GM23338 (cell line): Measurements from ENCODE around the gene BTBD16. TPM values are rescaled to one million over a fixed set of nuclear protein-coding genes. Genes with fewer than 3 reads are reported as not detected.

ENCODE experiments used
- ATAC-seq: fragments of 200-7000 bp; cut with Tn5 transposase; 3 replicates; pipeline ENCODE4 v1.9.1; 2020
- DNase-seq: peaks from one replicate; pipeline ENCODE4 v3.0.0-alpha.2; 2015; ENCODE audit warnings: low spot score
- H2AFZ ChIP-seq: fragments of 200-600 bp; sonication (generic); 2 replicates; pipeline ENCODE4 v1.8.0; 2016; ENCODE audit warnings: antibody characterized with exemption, mild to moderate bottlenecking, moderate library complexity
- H3F3A ChIP-seq: fragments of 200-600 bp; sonication (generic); replicated peaks from 2 replicates; pipeline ENCODE4 v1.8.0; 2017; ENCODE audit warnings: antibody characterized with exemption, mixed run types, low read depth
- H3K27ac ChIP-seq: fragments of 200-600 bp; sonication (generic); 2 replicates; pipeline ENCODE4 v1.6.1; 2016; ENCODE audit warnings: low read depth
- H3K27me3 ChIP-seq: fragments of 200-600 bp; sonication (generic); 2 replicates; pipeline ENCODE4 v1.8.0; 2016; ENCODE audit warnings: mild to moderate bottlenecking, mixed run types, moderate library complexity; ENCODE audit not compliant: insufficient read depth
- H3K36me3 ChIP-seq: fragments of 200-600 bp; sonication (generic); 2 replicates; pipeline ENCODE4 v1.8.0; 2016; ENCODE audit warnings: mild to moderate bottlenecking; ENCODE audit not compliant: insufficient read depth
- H3K4me1 ChIP-seq: fragments of 200-600 bp; sonication (generic); 2 replicates; pipeline ENCODE4 v1.8.0; 2016; ENCODE audit warnings: mild to moderate bottlenecking, moderate library complexity; ENCODE audit not compliant: insufficient read depth
- H3K4me2 ChIP-seq: fragments of 200-600 bp; sonication (generic); 2 replicates; pipeline ENCODE4 v1.7.1; 2017; ENCODE audit warnings: mixed run types
- H3K4me3 ChIP-seq: fragments of 200-600 bp; sonication (generic); 2 replicates; pipeline ENCODE4 v1.6.1; 2016; ENCODE audit warnings: mixed run types
- H3K79me2 ChIP-seq: fragments of 200-600 bp; sonication (generic); replicated peaks from 2 replicates; pipeline ENCODE4 v1.8.0; 2017; ENCODE audit warnings: mild to moderate bottlenecking; ENCODE audit not compliant: insufficient read depth
- H3K9me2 ChIP-seq: fragments of 200-600 bp; sonication (generic); 2 replicates; pipeline ENCODE4 v1.8.0; 2017; ENCODE audit not compliant: insufficient read depth
- H4K20me1 ChIP-seq: fragments of 200-600 bp; sonication (generic); replicated peaks from 2 replicates; pipeline ENCODE4 v1.8.0; 2017; ENCODE audit warnings: mild to moderate bottlenecking; ENCODE audit not compliant: insufficient read depth
- H3K27ac Mint-ChIP-seq: 2 replicates; pipeline ENCODE4 v1.8.0; 2020; ENCODE audit warnings: inconsistent platforms, mild to moderate bottlenecking, moderate library complexity, mixed read lengths
- H3K27me3 Mint-ChIP-seq: 3 replicates; pipeline ENCODE4 v1.8.0; 2022; ENCODE audit warnings: low read depth, mild to moderate bottlenecking, moderate library complexity, mixed read lengths, inconsistent platforms; ENCODE audit not compliant: insufficient read depth, poor library complexity
- H3K36me3 Mint-ChIP-seq: 3 replicates; pipeline ENCODE4 v1.8.0; 2021; ENCODE audit warnings: low read depth, mild to moderate bottlenecking, inconsistent platforms, moderate library complexity, mixed read lengths
- H3K4me1 Mint-ChIP-seq: 3 replicates; pipeline ENCODE4 v1.8.0; 2020; ENCODE audit warnings: mild to moderate bottlenecking, inconsistent platforms, mixed read lengths
- H3K4me3 Mint-ChIP-seq: 3 replicates; pipeline ENCODE4 v1.8.0; 2021; ENCODE audit warnings: moderate library complexity, mild to moderate bottlenecking, inconsistent platforms, mixed read lengths
- H3K9me3 Mint-ChIP-seq: 3 replicates; pipeline ENCODE4 v1.8.0; 2020; ENCODE audit warnings: moderate library complexity, mild to moderate bottlenecking, inconsistent platforms, mixed read lengths
- CREB1 ChIP-seq: fragments of 250-450 bp; sonication (Bioruptor Pico); IDR thresholded peaks from 2 replicates; pipeline ENCODE4 v1.5.0; 2020; ENCODE audit warnings: low read depth, mild to moderate bottlenecking, moderate library complexity
- EZH2 ChIP-seq: fragments of 200-600 bp; sonication (generic); IDR thresholded peaks from one replicate; pipeline ENCODE4 v1.8.0; 2017; ENCODE audit warnings: antibody characterized with exemption, mild to moderate bottlenecking, low read depth; ENCODE audit not compliant: unreplicated experiment
- EZH2phosphoT487 ChIP-seq: fragments of 200-600 bp; sonication (generic); IDR thresholded peaks from one replicate; pipeline ENCODE4 v1.8.1; 2018; ENCODE audit warnings: antibody characterized with exemption; ENCODE audit not compliant: unreplicated experiment
- JUNB ChIP-seq: IDR thresholded peaks from one replicate; pipeline ENCODE4 v1.6.1; 2016; ENCODE audit warnings: antibody characterized with exemption; ENCODE audit not compliant: unreplicated experiment
- NANOG ChIP-seq: IDR thresholded peaks from 2 replicates; pipeline ENCODE4 v1.6.1; 2016; ENCODE audit warnings: antibody characterized with exemption, borderline replicate concordance
- POLR2AphosphoS5 ChIP-seq: IDR thresholded peaks from 2 replicates; pipeline ENCODE4 v1.6.1; 2016; ENCODE audit warnings: antibody characterized with exemption, low read depth
- STAT1 ChIP-seq: IDR thresholded peaks from one replicate; pipeline ENCODE4 v1.6.1; 2016; ENCODE audit warnings: antibody characterized with exemption; ENCODE audit not compliant: unreplicated experiment
- ZNF462 ChIP-seq: fragments of 250-450 bp; sonication (Bioruptor Pico); IDR thresholded peaks from 2 replicates; pipeline ENCODE4 v1.5.0; 2020; ENCODE audit warnings: mild to moderate bottlenecking, moderate library complexity
- polyA plus RNA-seq: library from polyadenylated mRNA; unstranded; fragments of >200 nt; fragmentation: Nextera tagmentation; extraction: Ambion mirVana; gene quantifications from 2 replicates; pipeline ENCODE4 v1.2.1, GENCODE V29; 2016
- total RNA-seq: library from RNA; depleted of rRNA; stranded (reverse); fragments of >200 nt; shearing (Covaris generic); gene quantifications from 2 replicates; pipeline ENCODE4 v1.2.3, GENCODE V29; 2014
- TF ChIP-seq, protein P1 (sequence below), 2 experiments: fragments of 200-600 bp in 1 of 2; sonication (generic) in 1 of 2; conservative IDR thresholded peaks; 2 replicates each; pipeline versions ENCODE4 v1.5.1 to v1.6.1; 2016 to 2017; ENCODE audit warnings: antibody characterized with exemption in 2 of 2, low read depth in 2 of 2, mild to moderate bottlenecking in 2 of 2, moderate library complexity in 1 of 2
- TF ChIP-seq, protein P2 (sequence below): IDR thresholded peaks from one replicate; pipeline ENCODE4 v1.6.1; 2018; ENCODE audit warnings: antibody characterized with exemption; ENCODE audit not compliant: unreplicated experiment

BTBD16 gene
- total and polyA plus RNA-seq, 2 experiments from 2014 or later: not detected

- TF ChIP-seq ZNF462 (CRISPR knock-in tag) (no peak), JUNB (no peak), STAT1 (no peak)
- TF ChIP-seq, protein P1, sequence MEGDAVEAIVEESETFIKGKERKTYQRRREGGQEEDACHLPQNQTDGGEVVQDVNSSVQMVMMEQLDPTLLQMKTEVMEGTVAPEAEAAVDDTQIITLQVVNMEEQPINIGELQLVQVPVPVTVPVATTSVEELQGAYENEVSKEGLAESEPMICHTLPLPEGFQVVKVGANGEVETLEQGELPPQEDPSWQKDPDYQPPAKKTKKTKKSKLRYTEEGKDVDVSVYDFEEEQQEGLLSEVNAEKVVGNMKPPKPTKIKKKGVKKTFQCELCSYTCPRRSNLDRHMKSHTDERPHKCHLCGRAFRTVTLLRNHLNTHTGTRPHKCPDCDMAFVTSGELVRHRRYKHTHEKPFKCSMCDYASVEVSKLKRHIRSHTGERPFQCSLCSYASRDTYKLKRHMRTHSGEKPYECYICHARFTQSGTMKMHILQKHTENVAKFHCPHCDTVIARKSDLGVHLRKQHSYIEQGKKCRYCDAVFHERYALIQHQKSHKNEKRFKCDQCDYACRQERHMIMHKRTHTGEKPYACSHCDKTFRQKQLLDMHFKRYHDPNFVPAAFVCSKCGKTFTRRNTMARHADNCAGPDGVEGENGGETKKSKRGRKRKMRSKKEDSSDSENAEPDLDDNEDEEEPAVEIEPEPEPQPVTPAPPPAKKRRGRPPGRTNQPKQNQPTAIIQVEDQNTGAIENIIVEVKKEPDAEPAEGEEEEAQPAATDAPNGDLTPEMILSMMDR (conservative IDR thresholded peaks at IDR 0.05; ENCODE audit: low read depth in 2 of 2): no peak
These were observed 79.8 kb downstream of the BTBD16 start (continued) for GRCh38 chr10:122350893-122351292.

- DNase-seq (no peak), ATAC-seq (no peak)
- Histone ChIP-seq H3F3A (no peaks in the 10 kb centered on the region), H3K4me3 (no peak overlapping the region), H4K20me1 (no peaks in the 10 kb centered on the region), H3K9me2 (no peaks in the 10 kb centered on the region), H3K4me2 (no peak overlapping the region), H3K79me2 (no peaks in the 10 kb centered on the region), H3K27me3 (no peaks in the 10 kb centered on the region), H3K36me3 (no peaks in the 10 kb centered on the region), H3K27ac (no peak overlapping the region), H3K4me1 (no peaks in the 10 kb centered on the region), H2AFZ (no peak overlapping the region)
- no peak overlapping the region for H3K4me3 Mint-ChIP-seq
- H3K9me3 Mint-ChIP-seq: peaks cover 2% of the 10 kb centered on the region; the same call in 2 of the 3 replicates
- peaks cover 4% of the 10 kb centered on the region for H3K27me3 Mint-ChIP-seq
- peaks cover 5% of the 10 kb centered on the region for H3K4me1 Mint-ChIP-seq
- H3K36me3 Mint-ChIP-seq: peaks cover 6% of the 10 kb centered on the region; the same call in 2 of the 3 replicates
- TF ChIP-seq EZH2phosphoT487 (no peak), JUNB (no peak), EZH2 (no peak), POLR2AphosphoS5 (no peak), STAT1 (no peak), CREB1 (CRISPR knock-in tag) (no peak), NANOG (no peak)
- TF ChIP-seq, protein P2, sequence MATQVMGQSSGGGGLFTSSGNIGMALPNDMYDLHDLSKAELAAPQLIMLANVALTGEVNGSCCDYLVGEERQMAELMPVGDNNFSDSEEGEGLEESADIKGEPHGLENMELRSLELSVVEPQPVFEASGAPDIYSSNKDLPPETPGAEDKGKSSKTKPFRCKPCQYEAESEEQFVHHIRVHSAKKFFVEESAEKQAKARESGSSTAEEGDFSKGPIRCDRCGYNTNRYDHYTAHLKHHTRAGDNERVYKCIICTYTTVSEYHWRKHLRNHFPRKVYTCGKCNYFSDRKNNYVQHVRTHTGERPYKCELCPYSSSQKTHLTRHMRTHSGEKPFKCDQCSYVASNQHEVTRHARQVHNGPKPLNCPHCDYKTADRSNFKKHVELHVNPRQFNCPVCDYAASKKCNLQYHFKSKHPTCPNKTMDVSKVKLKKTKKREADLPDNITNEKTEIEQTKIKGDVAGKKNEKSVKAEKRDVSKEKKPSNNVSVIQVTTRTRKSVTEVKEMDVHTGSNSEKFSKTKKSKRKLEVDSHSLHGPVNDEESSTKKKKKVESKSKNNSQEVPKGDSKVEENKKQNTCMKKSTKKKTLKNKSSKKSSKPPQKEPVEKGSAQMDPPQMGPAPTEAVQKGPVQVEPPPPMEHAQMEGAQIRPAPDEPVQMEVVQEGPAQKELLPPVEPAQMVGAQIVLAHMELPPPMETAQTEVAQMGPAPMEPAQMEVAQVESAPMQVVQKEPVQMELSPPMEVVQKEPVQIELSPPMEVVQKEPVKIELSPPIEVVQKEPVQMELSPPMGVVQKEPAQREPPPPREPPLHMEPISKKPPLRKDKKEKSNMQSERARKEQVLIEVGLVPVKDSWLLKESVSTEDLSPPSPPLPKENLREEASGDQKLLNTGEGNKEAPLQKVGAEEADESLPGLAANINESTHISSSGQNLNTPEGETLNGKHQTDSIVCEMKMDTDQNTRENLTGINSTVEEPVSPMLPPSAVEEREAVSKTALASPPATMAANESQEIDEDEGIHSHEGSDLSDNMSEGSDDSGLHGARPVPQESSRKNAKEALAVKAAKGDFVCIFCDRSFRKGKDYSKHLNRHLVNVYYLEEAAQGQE: no peak
- H3K27ac Mint-ChIP-seq: no peak overlapping the region
These were observed 81.9 kb downstream of the BTBD16 start for GRCh38 chr10:122352817-122353525.
